GOT3 (cell line): ENCODE measurements around the gene UBFD1.
"Not testable (repeated sequence)": the region's sequence is repeated elsewhere in the genome, so short reads cannot be mapped to it uniquely, and the experiment has no call there.

Experiments used
- DNase-seq: peaks from one replicate; lab custom pipeline; 2025; ENCODE audit warnings: mixed read lengths; lab: John Stamatoyannopoulos, UW

Gene UBFD1

DNA sequence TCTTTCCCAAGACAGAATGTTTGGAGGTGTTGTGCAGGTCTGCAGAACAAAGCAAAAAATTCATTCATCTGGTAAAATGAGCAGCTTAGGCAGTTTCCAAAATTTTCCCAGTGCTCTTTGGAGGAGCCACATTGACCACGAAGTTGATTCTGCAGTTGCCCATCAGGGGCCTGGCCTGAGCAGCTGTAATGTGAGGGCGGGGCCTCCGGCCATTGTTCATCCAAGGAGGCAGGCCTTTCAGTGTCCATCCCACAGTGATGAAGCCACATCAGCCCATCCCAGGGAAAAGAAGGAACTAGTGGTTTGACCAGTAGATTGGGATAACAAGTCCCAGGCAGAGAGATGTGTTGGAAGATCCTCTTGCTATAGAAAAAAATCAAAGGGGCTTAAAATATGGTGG, 10.1 kb downstream of the UBFD1 start:
- no peak for DNase-seq

DNA sequence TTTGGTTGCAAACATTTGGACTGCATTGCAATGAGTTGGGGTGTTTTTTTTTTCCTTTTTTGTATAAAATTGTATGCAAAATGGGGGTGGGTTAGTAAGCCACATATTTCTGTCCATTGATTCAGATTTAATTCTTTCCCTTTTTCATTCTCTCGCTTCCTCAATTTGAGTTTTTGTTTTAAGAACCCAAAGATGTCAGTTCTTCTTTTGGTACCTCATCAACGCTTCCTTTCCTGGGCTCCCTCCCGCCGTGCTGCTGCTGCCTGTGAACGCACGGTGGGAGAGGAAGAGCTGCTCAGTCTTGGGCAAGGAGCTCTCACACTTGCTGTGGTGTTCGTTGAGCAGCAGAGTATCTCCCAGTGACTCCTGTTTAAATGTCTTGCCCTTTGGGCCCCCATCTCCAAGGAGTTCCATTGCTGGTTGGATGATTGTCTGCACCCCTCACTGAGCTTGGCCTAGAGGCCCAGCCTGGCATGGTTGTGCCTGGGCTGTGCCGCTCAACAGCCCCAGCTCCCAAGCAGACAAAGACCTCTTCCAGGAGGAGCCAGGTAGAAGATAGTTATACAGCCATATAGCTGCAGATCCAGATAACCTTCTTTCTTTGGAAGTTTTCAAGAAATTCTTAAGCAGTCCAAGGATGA, 13.6 kb downstream of the UBFD1 start:
- DNase-seq: no peak

DNA sequence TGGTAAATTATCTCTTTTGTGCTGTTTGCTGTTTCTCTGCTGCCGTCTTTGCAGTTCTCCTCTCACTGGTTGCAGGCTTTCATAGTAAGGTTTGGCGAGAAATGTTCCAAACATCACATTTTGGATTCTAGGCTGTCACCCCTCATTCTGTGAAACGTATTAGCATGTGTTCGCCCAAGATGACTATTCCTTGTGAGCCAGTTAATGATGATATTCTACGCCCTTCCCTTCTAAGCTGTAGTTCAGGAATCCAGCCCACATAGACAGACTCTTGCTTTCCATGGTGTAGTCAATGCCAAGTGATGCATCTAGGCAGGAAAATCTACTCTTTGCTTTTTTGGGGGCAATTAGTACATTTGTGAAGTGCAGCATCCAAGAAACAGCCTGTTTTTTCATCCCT, 14.4 kb downstream of the UBFD1 start:
- DNase-seq: no peak

DNA sequence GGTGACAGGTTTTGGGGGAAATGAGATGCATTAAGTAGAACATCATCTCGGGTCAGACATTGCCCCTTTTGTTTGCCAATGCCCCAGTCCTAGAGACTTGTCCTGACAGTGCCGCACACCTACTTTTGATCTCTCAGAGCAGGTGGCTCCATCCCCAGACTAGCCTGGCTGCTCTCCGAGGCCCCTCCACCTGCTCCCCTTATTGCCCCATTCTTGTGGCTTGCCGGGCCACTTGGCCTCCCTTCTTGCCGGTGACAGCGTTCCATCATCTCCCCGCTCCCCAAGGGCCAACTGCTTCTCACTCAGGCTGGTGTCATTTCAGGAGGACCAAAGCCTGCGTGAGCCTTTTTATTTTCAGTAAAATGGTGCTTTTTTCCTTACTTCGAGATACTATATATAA, 14.9 kb downstream of the UBFD1 start:
- no peak for DNase-seq

DNA sequence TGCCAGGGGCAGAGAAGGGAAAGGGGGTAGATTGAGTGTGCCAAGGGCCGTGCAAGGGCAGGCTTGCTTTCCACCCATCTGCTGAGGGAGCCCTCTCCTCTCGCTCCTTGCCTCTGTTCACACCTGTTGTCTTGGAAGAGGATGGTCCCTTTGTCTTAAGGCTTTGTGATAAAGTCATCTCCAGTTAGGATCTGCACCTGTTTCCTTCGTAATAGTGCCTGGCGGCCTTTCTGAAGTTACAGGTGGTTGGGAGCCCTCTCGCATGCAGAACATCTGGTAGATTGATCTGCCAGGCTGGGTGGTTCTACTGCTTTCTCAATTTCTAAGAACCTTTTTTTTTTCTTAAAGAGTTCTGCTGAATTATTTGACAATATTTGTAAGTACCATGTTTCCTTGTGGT, 16.3 kb downstream of the UBFD1 start:
- DNase-seq: no peak

DNA sequence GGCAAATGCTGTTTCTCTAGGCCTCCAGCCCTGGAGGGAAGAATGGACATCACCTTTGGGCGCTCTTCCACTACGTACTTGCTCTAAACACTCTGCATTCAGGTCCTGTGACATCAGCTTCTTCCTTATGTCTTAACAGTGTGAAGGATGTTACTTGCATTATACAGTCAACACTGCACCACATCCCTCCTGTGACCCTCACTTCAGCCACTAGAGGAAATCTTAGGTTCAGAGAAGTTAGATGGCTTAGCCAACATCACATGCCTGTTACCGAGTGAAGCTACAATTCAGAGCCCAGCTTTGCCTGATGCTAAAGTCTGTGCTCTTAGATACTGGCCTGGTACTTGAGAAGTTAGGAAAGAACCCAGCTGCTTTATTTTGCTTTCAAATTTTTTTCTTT, 18.3 kb downstream of the UBFD1 start:
- DNase-seq: no peak

DNA sequence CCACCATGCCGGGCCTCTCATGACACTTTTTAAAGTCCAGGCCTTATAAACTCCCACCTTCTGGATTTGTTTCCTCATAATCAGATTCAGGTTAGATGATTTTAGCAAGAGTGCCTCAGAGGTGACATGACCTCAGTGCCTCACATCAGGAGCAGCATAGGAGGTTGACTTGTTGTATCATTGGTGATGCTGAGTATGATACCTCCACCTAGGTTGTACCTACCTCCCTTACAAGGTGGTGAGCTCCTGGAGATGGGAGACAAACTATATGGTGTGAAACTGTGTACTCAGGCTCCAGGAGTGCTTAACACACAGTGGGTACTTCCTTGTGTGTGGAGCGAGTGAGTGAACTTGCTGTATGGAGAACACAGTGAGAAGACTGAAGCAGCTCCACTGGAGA, 20.0 kb downstream of the UBFD1 start:
- no peak for DNase-seq

DNA sequence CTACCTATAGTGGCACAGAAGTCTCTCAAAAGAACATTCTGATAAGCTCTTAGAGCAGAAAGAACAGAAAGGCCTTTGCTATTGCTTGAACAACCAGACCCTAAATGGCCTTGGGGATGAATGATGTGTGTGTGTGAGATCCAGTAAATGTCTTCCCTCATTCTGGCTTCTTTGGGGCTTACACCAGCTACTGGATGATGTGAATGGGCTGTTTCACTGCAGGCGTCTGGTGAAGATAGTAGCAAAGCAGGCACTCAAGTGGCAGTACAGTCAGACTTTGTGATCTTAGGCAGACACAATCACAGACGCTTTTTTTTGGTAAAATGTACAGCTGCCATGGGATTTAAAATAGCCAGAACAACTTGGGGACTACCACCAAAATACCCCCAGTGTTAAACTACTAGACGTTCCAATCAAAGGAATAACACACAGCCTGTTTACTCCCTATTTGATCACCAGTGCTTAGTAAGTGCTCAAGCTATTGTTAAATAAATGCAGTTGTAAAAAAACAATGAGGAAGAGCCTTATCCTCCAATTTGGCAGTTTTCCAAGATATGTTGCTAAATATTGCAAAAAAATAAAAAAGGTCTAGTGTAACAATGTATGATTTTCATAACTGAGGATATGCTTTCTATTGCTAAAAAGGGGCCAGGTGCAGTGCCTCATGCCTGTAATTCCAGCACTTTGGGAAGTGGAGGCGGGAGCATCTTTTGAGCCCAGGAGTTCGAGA, 20.7 kb downstream of the UBFD1 start:
- no peak for DNase-seq

DNA sequence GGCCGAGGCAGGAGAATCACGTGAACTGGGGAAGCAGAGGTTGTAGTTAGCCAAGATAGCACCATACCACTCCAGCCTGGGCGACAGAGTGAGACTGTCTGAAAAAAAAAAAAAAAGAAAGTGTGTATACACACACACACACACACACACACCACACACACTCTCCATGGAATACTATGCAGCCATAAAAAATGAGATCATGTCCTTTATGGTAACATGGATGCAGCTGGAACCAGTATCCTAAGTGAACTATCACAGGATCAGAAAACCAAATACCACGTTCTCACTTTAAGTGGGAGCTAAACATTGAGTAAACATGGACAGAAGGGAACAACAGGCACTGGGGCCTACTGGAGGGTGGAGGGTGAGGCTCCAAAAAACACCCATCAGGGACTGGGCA, 21.8 kb downstream of the UBFD1 start:
- DNase-seq: no peak

DNA sequence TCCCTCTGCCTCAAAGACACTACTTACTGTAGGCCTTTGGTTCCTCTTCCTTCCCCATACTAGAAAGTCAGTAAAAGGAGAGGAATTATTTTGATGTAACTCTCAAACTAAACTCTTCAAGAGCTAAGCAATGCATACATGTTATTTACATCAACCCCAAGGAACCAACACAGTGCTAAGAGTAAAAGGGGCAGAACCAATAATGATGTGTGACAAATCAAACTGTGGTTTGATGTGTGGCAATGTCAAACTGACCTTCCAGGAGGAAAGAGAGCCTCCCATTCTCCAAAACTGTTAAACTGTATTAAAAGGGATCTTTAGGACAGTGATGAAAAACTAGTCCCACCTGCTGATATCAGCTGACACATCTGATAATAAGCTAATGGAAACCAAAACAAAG, 22.9 kb downstream of the UBFD1 start:
- DNase-seq: no peak

DNA sequence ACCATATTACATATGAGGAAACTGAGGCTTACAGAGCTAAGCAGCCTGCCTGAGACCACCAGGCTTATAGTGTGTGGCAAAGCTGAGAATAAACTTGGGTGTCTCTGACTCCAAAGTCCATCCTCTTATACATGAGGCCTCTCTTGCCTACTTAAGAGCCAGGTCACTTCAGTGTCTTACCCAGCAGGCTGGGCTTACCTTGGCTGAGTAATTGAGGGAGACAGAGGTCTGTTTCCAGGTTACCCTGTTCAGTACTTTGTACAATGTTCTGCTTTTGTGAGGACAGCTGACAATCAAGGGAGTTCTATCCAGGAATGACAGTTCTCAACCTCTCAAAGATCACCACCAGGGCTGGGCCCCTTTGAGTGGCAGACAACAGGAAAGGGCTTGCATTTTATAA, 24.2 kb downstream of the UBFD1 start:
- no peak for DNase-seq

DNA sequence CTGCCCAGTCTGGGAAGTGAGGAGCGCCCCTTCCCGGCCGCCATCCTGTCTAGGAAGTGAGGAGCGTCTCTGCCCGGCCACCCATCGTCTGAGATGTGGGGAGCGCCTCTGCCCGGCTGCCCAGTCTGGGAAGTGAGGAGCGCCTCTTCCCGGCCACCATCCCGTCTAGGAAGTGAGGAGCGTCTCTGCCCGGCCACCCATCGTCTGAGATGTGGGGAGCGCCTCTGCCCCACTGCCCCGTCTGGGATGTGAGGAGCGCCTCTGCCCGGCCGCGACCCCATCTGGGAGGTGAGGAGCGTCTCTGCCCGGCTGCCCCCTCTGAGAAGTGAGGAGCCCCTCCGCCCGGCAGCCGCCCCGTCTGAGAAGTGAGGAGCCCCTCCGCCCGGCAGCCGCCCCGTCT, 25.7 kb downstream of the UBFD1 start:
- DNase-seq: not testable (repeated sequence)

DNA sequence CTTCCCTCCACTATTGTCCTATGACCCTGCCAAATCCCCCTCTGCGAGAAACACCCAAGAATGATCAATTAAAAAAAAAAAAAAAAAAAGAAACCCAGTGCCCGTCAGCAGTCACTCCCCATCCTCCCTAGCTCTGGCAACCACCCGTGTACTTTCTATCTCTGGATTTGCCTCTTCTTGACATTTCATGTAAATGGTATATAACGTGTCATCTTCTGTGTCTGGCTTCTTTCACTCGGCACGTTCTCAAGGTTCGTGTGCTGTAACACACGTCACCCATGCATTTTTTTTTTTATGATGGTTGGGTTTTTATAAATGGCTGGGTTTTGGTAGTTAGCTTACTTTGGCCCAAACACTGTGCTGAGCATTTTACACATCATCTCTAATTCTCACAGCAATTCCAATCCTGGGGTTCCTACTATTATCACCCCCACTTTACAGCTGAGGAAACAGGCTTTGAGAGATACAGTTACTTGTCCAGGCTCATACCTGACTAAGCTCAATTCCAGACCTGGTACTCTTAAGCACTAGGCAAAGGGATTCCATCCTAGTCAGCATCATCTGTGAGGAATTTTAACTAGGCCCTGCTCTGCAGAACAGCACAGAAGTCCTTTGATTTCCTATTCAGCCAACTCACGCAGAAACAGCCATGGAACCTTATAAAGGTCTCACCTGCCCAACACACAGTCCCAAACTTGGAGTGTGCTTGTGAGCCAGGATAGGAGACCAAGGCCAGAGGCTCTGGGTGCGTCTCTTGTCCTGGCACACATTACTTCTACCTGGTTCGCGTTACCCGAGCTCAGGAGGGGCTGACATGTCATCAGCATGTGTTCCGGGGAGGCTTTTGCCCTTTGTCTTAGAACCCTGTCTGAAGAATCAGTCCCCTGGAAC, 26.9 kb downstream of the UBFD1 start:
- no peak for DNase-seq

DNA sequence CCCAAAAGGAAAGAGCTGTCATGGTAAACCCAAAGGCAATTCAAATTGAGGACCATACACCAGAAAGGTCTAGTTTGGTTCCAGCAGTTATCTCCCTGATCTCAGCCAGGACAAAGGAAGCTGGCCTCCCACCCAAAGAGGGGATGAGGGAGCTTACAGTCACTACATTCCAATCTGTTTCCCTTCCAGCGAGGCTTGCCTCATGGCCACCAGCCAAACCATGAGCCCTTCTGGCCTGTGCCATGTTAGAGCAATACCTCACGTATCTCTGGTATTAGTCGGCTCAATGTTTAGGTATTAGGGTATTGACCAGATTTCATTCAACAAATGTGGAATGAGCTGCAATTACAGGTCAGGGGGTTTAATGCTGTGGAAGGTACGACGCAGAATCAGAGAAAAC, 30.2 kb downstream of the UBFD1 start:
- DNase-seq: no peak

DNA sequence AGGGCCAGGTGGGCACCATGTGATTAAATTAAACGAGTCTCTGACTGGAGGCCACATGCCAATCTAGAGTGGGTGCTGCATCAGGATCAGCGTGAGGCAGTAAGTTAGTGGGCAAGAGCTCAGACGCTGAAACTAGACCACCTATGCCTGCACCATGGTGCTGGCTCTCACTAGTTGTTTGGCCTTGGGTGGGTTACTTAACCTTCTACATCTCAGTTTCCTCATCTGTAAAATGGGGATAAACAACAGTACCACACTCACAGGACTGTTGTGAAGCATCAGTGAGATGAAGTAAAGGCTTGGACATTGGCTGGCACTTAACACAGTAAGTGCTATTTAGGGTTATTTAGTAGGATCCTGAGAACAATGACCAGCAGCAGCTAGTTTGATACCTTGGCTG, 32.7 kb downstream of the UBFD1 start:
- no peak for DNase-seq

DNA sequence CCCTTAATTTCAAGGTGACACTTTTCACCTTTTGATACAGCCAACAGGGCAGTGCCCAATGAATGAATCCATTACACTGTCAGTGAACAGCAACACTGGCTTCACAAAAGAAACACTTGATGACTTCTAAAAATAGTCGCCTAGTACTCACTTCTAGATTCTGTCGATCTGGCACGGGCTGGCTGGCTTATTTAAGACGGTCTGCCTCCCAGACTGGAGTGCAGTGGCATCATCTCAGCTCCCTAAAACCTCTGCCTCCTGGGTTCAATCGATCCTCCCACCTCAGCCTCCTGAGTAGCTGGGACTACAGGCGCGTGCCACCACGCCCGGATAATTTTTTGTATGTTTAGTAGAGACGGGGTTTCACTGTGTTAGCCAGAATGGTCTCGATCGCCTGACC, 36.7 kb downstream of the UBFD1 start:
- no peak for DNase-seq

DNA sequence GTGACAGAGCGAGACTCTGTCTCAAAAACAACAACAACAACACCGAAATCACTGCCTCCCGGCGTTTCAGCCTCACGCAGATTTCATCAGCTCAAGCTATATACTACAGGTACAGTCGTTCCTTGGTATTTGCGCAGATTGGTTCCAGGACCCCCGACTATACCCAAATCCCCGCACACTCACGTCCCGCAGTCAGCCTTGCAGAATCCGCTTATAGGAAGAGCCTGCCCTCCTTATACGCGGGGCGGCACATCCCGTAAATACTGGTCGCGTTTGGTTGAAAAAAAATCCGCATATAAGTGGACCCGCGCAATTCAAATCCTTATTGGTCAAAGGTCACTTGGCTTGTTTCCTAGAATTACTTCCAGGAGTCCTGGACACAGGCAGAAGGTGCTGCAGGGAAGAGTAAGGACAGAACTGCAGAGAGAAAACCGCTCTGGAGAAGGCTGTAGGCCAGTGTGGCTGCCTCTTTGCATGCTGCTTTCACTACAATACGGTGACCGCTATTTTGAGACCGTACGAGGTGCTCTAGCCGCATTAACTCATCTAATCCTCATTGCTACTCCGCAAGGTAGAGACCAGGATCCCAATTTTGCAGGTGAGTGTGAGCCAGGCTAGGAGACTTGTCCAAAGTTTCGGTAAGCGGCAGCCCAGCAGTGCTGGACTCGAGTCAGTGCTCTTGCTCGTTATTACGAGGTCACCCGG, 37.9 kb downstream of the UBFD1 start:
- no peak for DNase-seq

DNA sequence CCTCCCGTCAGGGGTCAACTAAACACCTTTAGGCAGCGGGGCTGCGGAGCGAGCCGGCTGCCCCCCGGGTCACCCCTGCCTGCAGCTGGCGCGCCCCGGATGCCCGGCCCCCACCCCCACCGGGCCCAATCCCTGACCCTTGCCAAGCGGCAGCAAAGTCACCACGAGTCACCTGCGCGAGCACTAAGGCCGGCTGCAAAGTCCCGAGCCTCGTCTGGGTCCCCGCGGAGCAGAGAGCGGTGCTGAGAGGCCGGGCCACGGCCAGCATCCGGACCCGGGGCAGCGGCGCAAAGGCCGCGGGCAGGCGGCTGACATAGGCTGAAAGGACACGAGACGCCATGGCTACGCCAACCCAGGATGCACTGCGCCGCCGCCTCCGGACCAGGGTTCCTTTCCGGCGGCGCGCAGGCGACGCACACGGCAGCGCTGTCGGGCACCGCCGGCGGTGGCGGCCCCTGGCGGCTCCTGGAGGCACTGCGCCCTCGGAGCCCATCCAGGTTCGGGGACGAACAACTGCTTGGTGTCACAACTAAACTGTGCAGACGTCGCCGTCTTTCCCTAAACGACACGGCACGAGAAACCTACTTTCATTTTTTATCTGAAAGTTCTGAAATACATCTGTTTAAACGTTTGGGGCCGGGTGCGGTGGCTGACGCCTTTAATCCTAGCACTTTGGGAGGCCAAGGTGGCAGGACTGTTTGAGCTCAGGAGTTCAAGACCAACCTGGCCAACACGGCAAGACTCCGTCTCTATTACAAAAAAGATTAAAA, 38.6 kb downstream of the UBFD1 start, which contains the start of gene NDUFAB1:
NDUFAB1 (minus strand) TSS at position 366 of the 770 bp plus-strand sequence; CDS start at position 340, 26 bp downstream.
- peak; percentile 76 for DNase-seq

DNA sequence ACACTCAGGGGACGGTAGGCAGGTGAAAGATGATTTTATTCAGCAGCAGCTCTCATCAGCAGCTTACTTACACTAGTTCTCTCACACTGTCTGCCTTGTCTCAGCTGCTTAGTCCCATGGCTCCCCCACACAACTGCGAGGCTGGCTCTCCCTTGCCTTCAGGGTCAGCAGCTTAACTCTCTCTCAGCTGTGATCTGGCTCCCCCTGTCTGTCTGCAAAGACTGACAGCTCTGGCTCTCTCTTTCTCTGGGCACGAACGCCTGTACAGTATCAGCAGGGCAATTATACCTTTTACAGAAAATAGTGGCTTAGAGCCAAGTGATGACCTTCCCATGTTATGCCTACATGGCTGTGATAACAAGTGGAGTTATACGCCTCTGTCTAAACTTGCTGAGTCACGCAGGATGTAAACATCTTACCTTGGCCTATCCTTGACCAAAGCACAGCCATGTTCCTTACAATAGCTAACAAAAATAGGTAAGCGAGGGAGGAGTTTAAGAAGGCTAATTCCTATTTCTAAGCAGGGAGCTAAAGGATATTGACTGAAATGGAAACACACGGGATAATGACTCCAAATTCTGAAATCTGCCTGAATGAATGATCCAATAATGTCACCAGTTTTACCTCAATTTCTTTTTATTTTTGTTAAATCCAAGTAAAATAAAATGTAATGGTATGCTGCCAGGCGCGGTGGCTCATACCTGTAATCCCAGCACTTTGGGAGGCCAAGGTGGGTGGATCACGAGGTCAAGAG, 39.7 kb downstream of the UBFD1 start:
- DNase-seq: no peak

DNA sequence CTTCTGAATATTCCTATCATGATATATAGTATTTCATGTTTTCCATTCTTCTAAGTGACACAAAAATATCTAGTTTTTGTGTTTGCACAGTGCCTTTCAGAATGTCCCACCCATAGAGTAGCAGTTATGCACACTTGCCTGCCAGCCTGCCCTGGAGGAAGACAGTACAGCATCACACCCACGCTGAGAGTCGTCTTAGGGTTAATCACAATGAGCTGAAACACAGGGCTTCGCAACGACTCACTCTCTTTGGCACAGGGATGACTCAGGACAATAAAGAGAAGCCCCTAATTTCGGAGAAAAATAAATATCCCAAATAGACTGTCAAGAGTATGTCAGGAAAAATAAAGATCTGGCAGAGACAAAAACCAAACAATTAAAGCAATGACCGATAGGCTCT, 50.2 kb downstream of the UBFD1 start:
- DNase-seq: no peak

DNA sequence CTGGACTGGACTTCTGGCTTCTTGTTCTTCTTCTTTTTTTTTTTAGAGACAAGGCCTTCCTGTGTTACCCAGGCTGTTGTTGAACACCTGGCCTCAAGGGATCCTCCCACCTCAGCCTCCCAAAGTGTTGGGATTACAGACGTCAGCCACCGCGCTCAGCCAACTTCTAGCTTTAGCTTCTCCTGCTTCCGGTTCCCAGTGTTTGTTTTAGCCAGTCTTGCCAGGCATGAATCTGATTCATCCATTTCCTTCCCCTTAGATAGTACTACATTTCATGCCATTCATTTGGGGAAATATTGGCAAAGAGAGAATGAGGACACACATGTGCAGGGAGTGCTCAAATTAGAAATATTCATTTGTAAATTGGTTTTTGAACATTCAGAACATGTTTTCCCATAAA, 50.7 kb downstream of the UBFD1 start:
- no peak for DNase-seq
